Nephron progenitor cell (in vitro differentiated cells): ENCODE data around the gene LTBP1.
"Not testable (repeated sequence)": the region's sequence is repeated elsewhere in the genome, so short reads cannot be mapped to it uniquely, and the experiment has no call there.

Source experiments
- DNase-seq: peaks from one replicate; pipeline ENCODE4 v3.0.0; 2021
- H3K27ac Mint-ChIP-seq: 2 replicates; pipeline ENCODE4 v1.8.0; 2021; ENCODE audit warnings: mild to moderate bottlenecking, moderate library complexity, mixed read lengths
- H3K27me3 Mint-ChIP-seq: 2 replicates; pipeline ENCODE4 v1.8.0; 2021; ENCODE audit warnings: mild to moderate bottlenecking, low read depth, mixed read lengths; ENCODE audit not compliant: poor library complexity
- H3K36me3 Mint-ChIP-seq: 2 replicates; pipeline ENCODE4 v1.8.0; 2021; ENCODE audit warnings: low read depth, mixed read lengths
- H3K4me1 Mint-ChIP-seq: 2 replicates; pipeline ENCODE4 v1.8.0; 2021; ENCODE audit warnings: mixed read lengths
- H3K4me3 Mint-ChIP-seq: 2 replicates; pipeline ENCODE4 v1.8.0; 2021; ENCODE audit warnings: mild to moderate bottlenecking, moderate library complexity, mixed read lengths
- H3K9me3 Mint-ChIP-seq: 2 replicates; pipeline ENCODE4 v1.8.0; 2021; ENCODE audit warnings: mild to moderate bottlenecking, moderate library complexity, mixed read lengths
- CTCF ChIP-seq: fragments of 200-600 bp; sonication (generic); IDR thresholded peaks from 2 replicates; pipeline ENCODE4 v1.5.0; 2021; ENCODE audit warnings: antibody characterized with exemption

Gene LTBP1

GRCh38 chr2:33441235-33441810 is 494.6 kb downstream of the LTBP1 start:
- H3K27ac Mint-ChIP-seq = no peak overlapping the region
- DNase-seq = peak; percentile 34
- no peak overlapping the region for H3K4me3 Mint-ChIP-seq
- no peaks in the 10 kb centered on the region for H3K36me3 Mint-ChIP-seq
- H3K9me3 Mint-ChIP-seq = no peaks in the 10 kb centered on the region
- H3K27me3 Mint-ChIP-seq = no peaks in the 10 kb centered on the region
- peak; percentile 57 for TF ChIP-seq CTCF
- H3K4me1 Mint-ChIP-seq = peaks cover 6% of the 10 kb centered on the region

- not testable (repeated sequence) for H3K4me1 Mint-ChIP-seq, H3K9me3 Mint-ChIP-seq, H3K4me3 Mint-ChIP-seq, H3K36me3 Mint-ChIP-seq, H3K27me3 Mint-ChIP-seq, DNase-seq, H3K27ac Mint-ChIP-seq
Observed at GRCh38 chr2:33442052-33442451, 495.3 kb downstream of the LTBP1 start.

DNA sequence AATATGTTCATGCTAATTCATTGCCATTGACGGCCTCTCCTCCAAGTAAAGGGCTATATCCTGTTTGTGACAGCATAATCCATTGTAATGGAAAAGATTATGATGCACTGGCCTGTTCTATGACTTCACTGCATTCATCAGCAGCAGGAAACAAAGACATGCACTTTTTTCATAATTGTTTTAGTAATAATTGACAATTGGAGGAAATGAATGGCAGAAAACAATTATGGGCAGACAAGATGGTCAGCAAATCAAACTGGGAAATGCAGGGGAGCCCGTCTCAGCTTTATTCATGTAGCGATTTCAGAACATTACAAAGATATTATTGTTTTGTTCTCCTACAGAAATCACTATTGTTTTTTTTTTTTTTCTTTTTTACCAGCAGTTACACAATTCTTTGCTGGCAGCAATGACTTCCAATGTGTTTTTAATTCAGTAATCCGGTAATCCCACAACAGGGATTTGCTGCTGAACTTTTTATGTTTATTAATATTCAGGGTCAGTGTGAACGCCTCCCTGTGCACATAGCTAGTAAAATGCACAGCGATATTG is 495.9 kb downstream of the LTBP1 start:
- H3K9me3 Mint-ChIP-seq = peaks cover 2% of the 10 kb centered on the region
- H3K36me3 Mint-ChIP-seq = no peaks in the 10 kb centered on the region
- H3K27ac Mint-ChIP-seq = no peak overlapping the region
- peaks cover 1% of the 10 kb centered on the region for H3K4me1 Mint-ChIP-seq
- DNase-seq = no peak
- no peak for TF ChIP-seq CTCF
- no peaks in the 10 kb centered on the region for H3K27me3 Mint-ChIP-seq
- no peak overlapping the region for H3K4me3 Mint-ChIP-seq

- Mint-ChIP-seq H3K27me3 (no peaks in the 10 kb centered on the region), H3K9me3 (peaks cover 4% of the 10 kb centered on the region), H3K27ac (no peak overlapping the region), H3K4me3 (no peak overlapping the region), H3K4me1 (no peaks in the 10 kb centered on the region), H3K36me3 (no peaks in the 10 kb centered on the region)
- DNase-seq = no peak
- TF ChIP-seq CTCF = no peak
Observed at GRCh38 chr2:33443274-33443829, 496.6 kb downstream of the LTBP1 start.

GRCh38 chr2:33444967-33445366 is 498.2 kb downstream of the LTBP1 start:
- H3K36me3 Mint-ChIP-seq = no peaks in the 10 kb centered on the region
- no peak overlapping the region for H3K4me3 Mint-ChIP-seq
- H3K9me3 Mint-ChIP-seq = peaks cover 4% of the 10 kb centered on the region
- H3K4me1 Mint-ChIP-seq = no peaks in the 10 kb centered on the region
- TF ChIP-seq CTCF = no peak
- H3K27ac Mint-ChIP-seq = no peak overlapping the region
- no peak for DNase-seq
- H3K27me3 Mint-ChIP-seq = no peaks in the 10 kb centered on the region

- Mint-ChIP-seq H3K36me3 (peaks cover 14% of the 10 kb centered on the region), H3K27ac (no peak overlapping the region), H3K27me3 (no peaks in the 10 kb centered on the region), H3K4me3 (no peak overlapping the region), H3K4me1 (no peaks in the 10 kb centered on the region), H3K9me3 (peaks cover 27% of the 10 kb centered on the region)
- TF ChIP-seq CTCF = no peak
- no peak for DNase-seq
Observed at GRCh38 chr2:33448220-33448899, 501.6 kb downstream of the LTBP1 start.
